MM.1S (cell line): ENCODE results near the gene PDIK1L.

Experiments
- CTCF ChIP-seq: fragments of 300-600 bp; sonication (generic); IDR thresholded peaks from 2 replicates; pipeline ENCODE4 v1.5.1; 2016; ENCODE audit warnings: antibody characterized with exemption, low read length, mixed read lengths
- EZH2 ChIP-seq: fragments of 300-600 bp; sonication (generic); optimal IDR thresholded peaks from 2 replicates; pipeline ENCODE3; 2017; ENCODE audit warnings: low read depth, mild to moderate bottlenecking, antibody characterized with exemption, low read length, mixed read lengths

GRCh38 chr1:26109229-26110164 lies 2.1 kb upstream of the PDIK1L start:
- TF ChIP-seq CTCF (no peak), EZH2 (no peak)
